Cardiac fibroblast (primary cell): ENCODE data around the gene DNAJC27.

Experiments
- DNase-seq, 2 donors: peaks; one replicate each; pipeline versions ENCODE4 v3.0.0 to v3.0.0-alpha.2; 2010; ENCODE audit warnings: low read depth in 2 of 2
- H3K4me3 ChIP-seq, 2 donors: replicated peaks in 1 of 2; 1 replicate in 1 of 2; 2 replicates in 1 of 2; pipeline ENCODE4 v1.5.1; 2011; ENCODE audit warnings: low read depth in 2 of 2, low read length in 2 of 2, mild to moderate bottlenecking in 2 of 2, moderate library complexity in 1 of 2
- CTCF ChIP-seq: IDR thresholded peaks from one replicate; pipeline ENCODE4 v1.5.1; 2011; ENCODE audit warnings: low read depth, mild to moderate bottlenecking, low read length, inconsistent platforms

Gene DNAJC27

GRCh38 chr2:24928036-24928435 lies 43.7 kb downstream of the DNAJC27 start:
- TF ChIP-seq CTCF: no peak
- no peak for DNase-seq

GRCh38 chr2:24926602-24927252 lies 45.0 kb downstream of the DNAJC27 start:
- no peak for TF ChIP-seq CTCF
- DNase-seq: peak; percentile 45 to 54
- no peak overlapping the region for H3K4me3 ChIP-seq

More at GRCh38 chr2:24928036-24928435, 43.7 kb downstream of the DNAJC27 start:
- no peak overlapping the region for H3K4me3 ChIP-seq

GRCh38 chr2:24926220-24926601 lies 45.5 kb downstream of the DNAJC27 start:
- H3K4me3 ChIP-seq: no peak overlapping the region
- TF ChIP-seq CTCF: no peak
- DNase-seq: no peak

GRCh38 chr2:24925815-24926214 lies 45.9 kb downstream of the DNAJC27 start:
- no peak for TF ChIP-seq CTCF
- DNase-seq: no peak
- no peak overlapping the region for H3K4me3 ChIP-seq

- H3K4me3 ChIP-seq: no peak overlapping the region
- no peak for DNase-seq
- no peak for TF ChIP-seq CTCF
These were observed 47.0 kb downstream of the DNAJC27 start for GRCh38 chr2:24924732-24925131.

- H3K4me3 ChIP-seq: no peak overlapping the region
- no peak for TF ChIP-seq CTCF
- no peak for DNase-seq
These were observed 47.5 kb downstream of the DNAJC27 start for GRCh38 chr2:24924266-24924665.

- no peak overlapping the region for H3K4me3 ChIP-seq
- TF ChIP-seq CTCF: no peak
- no peak for DNase-seq
These were observed 48.6 kb downstream of the DNAJC27 start for GRCh38 chr2:24923106-24923505.
